D721Med (cell line): ENCODE measurements around the gene SFT2D1.

Source experiments
- DNase-seq: peaks from one replicate; pipeline ENCODE4 v3.0.0; 2011; ENCODE audit warnings: low spot score; ENCODE audit not compliant: insufficient read length
- FAIRE-seq: peaks from 2 replicates; lab custom pipeline; 2011; peaks lifted over from hg19 to GRCh38; lab: Jason Lieb, UNC
- TF ChIP-seq, protein P1 (sequence below): IDR thresholded peaks from 2 replicates; pipeline ENCODE4 v1.5.1; 2012; ENCODE audit warnings: mild to moderate bottlenecking, control low read depth; ENCODE audit not compliant: insufficient read depth; ENCODE audit errors: missing control alignments

Gene SFT2D1

GRCh38 chr6:166377721-166378120 is 35.4 kb upstream of the SFT2D1 start:
- TF ChIP-seq, protein P1, sequence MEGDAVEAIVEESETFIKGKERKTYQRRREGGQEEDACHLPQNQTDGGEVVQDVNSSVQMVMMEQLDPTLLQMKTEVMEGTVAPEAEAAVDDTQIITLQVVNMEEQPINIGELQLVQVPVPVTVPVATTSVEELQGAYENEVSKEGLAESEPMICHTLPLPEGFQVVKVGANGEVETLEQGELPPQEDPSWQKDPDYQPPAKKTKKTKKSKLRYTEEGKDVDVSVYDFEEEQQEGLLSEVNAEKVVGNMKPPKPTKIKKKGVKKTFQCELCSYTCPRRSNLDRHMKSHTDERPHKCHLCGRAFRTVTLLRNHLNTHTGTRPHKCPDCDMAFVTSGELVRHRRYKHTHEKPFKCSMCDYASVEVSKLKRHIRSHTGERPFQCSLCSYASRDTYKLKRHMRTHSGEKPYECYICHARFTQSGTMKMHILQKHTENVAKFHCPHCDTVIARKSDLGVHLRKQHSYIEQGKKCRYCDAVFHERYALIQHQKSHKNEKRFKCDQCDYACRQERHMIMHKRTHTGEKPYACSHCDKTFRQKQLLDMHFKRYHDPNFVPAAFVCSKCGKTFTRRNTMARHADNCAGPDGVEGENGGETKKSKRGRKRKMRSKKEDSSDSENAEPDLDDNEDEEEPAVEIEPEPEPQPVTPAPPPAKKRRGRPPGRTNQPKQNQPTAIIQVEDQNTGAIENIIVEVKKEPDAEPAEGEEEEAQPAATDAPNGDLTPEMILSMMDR, result no peak
- DNase-seq (no peak), FAIRE-seq (no peak)

- TF ChIP-seq, protein P1, result no peak
- FAIRE-seq, result no peak
- DNase-seq, result no peak
These were observed 32.7 kb upstream of the SFT2D1 start for GRCh38 chr6:166375013-166375412.

- FAIRE-seq (no peak), DNase-seq (no peak)
- TF ChIP-seq, protein P1, result no peak
These were observed 28.1 kb upstream of the SFT2D1 start for GRCh38 chr6:166370489-166370888.

DNA sequence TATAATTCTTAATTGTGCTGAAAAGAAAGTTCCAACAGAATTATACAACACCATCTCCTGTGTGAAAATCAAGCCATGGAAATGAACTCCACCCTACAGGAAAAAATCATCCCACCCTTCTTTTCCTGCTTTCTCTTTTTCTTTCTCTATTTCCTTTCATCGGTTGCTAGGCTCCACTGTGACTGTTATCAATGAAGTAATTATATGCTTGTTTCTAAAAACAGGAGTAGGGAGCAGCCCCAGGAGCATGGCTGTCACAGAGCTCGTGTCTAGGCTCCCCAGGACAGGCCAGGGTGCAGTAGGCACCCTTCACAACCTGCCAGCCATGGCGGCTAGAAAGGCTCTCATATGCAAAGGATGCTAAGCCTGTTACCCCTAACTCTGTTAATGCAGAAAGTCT is 27.4 kb upstream of the SFT2D1 start:
- FAIRE-seq (no peak), DNase-seq (no peak)
- TF ChIP-seq, protein P1, result no peak

GRCh38 chr6:166366921-166367320 is 24.6 kb upstream of the SFT2D1 start:
- no peak for DNase-seq
- TF ChIP-seq, protein P1, result no peak
- no peak for FAIRE-seq

- FAIRE-seq, result no peak
- DNase-seq, result no peak
- TF ChIP-seq, protein P1, result no peak
These were observed 23.5 kb upstream of the SFT2D1 start for GRCh38 chr6:166365806-166366205.

GRCh38 chr6:166365221-166365620 is 22.9 kb upstream of the SFT2D1 start:
- no peak for DNase-seq
- TF ChIP-seq, protein P1, result no peak
- FAIRE-seq, result no peak
